PFSK-1 (cell line): Measurements from ENCODE around the gene THUMPD3.

Experiments used
- FOXP2 ChIP-seq: optimal IDR thresholded peaks from 2 replicates; pipeline ENCODE3; 2011; ENCODE audit warnings: borderline replicate concordance, control low read depth, inconsistent platforms; ENCODE audit not compliant: insufficient read depth; ENCODE audit errors: extremely low read length, extremely low read depth
- SIN3A ChIP-seq: IDR thresholded peaks from 2 replicates; pipeline ENCODE4 v1.6.1; 2012; ENCODE audit warnings: mild to moderate bottlenecking, low read length, moderate library complexity, borderline replicate concordance; ENCODE audit not compliant: insufficient read depth
- TF ChIP-seq, protein P1 (sequence below), 2 experiments: IDR thresholded peaks; 2 replicates each; pipeline versions ENCODE4 v1.6.1 to v1.8.0; 2011 to 2012; ENCODE audit warnings: low read depth in 2 of 2, low read length in 2 of 2, control low read depth in 1 of 2, inconsistent platforms in 1 of 2, mild to moderate bottlenecking in 1 of 2, moderate library complexity in 1 of 2; ENCODE audit not compliant: insufficient read depth in 1 of 2

- TF ChIP-seq FOXP2 = no peak
- TF ChIP-seq, protein P1, sequence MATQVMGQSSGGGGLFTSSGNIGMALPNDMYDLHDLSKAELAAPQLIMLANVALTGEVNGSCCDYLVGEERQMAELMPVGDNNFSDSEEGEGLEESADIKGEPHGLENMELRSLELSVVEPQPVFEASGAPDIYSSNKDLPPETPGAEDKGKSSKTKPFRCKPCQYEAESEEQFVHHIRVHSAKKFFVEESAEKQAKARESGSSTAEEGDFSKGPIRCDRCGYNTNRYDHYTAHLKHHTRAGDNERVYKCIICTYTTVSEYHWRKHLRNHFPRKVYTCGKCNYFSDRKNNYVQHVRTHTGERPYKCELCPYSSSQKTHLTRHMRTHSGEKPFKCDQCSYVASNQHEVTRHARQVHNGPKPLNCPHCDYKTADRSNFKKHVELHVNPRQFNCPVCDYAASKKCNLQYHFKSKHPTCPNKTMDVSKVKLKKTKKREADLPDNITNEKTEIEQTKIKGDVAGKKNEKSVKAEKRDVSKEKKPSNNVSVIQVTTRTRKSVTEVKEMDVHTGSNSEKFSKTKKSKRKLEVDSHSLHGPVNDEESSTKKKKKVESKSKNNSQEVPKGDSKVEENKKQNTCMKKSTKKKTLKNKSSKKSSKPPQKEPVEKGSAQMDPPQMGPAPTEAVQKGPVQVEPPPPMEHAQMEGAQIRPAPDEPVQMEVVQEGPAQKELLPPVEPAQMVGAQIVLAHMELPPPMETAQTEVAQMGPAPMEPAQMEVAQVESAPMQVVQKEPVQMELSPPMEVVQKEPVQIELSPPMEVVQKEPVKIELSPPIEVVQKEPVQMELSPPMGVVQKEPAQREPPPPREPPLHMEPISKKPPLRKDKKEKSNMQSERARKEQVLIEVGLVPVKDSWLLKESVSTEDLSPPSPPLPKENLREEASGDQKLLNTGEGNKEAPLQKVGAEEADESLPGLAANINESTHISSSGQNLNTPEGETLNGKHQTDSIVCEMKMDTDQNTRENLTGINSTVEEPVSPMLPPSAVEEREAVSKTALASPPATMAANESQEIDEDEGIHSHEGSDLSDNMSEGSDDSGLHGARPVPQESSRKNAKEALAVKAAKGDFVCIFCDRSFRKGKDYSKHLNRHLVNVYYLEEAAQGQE (IDR thresholded peaks at IDR 0.05; ENCODE audit: insufficient read depth in 1 of 2, low read depth in 2 of 2, low read length in 2 of 2) = no peak
- TF ChIP-seq SIN3A = no peak
Observed at GRCh38 chr3:9398700-9399336, 36.0 kb downstream of the THUMPD3 start.
